LNCaP clone FGC (cell line): ENCODE data around the gene TRMO.

ENCODE experiments used
- DNase-seq: peaks from one replicate; pipeline ENCODE4 v3.0.0-alpha.2; 2011; ENCODE audit warnings: low read depth
- H3K4me3 ChIP-seq: 2 replicates; pipeline ENCODE4 v1.5.1; 2011; ENCODE audit warnings: mild to moderate bottlenecking, low read depth, low read length, control low read depth
- TF ChIP-seq, protein P1 (sequence below): IDR thresholded peaks from 2 replicates; pipeline ENCODE4 v1.5.1; 2012; ENCODE audit warnings: mild to moderate bottlenecking; ENCODE audit not compliant: control insufficient read depth, insufficient read depth; ENCODE audit errors: extremely low read depth

The TRMO gene

DNA sequence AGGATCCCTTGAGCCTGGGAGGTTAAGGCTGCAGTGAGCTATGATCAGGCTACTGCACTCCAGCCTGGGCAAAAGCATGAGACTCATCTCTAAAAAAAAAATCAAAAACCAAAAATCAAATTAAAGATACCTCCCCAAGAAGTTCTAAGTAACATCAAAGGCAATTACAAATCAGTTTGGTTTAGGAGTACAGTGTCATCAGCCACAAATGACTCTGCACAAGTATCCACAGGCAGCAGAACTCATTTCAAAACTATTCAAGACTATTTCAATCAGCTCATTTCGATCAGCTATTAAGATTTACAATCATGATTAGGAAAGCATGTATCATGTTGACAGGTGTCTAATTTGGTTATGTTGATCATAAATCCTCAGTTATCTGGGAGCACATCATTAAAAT is 19.1 kb downstream of the TRMO start:
- DNase-seq, result no peak
- H3K4me3 ChIP-seq, result no peak overlapping the region
- TF ChIP-seq, protein P1, sequence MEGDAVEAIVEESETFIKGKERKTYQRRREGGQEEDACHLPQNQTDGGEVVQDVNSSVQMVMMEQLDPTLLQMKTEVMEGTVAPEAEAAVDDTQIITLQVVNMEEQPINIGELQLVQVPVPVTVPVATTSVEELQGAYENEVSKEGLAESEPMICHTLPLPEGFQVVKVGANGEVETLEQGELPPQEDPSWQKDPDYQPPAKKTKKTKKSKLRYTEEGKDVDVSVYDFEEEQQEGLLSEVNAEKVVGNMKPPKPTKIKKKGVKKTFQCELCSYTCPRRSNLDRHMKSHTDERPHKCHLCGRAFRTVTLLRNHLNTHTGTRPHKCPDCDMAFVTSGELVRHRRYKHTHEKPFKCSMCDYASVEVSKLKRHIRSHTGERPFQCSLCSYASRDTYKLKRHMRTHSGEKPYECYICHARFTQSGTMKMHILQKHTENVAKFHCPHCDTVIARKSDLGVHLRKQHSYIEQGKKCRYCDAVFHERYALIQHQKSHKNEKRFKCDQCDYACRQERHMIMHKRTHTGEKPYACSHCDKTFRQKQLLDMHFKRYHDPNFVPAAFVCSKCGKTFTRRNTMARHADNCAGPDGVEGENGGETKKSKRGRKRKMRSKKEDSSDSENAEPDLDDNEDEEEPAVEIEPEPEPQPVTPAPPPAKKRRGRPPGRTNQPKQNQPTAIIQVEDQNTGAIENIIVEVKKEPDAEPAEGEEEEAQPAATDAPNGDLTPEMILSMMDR, result no peak

DNA sequence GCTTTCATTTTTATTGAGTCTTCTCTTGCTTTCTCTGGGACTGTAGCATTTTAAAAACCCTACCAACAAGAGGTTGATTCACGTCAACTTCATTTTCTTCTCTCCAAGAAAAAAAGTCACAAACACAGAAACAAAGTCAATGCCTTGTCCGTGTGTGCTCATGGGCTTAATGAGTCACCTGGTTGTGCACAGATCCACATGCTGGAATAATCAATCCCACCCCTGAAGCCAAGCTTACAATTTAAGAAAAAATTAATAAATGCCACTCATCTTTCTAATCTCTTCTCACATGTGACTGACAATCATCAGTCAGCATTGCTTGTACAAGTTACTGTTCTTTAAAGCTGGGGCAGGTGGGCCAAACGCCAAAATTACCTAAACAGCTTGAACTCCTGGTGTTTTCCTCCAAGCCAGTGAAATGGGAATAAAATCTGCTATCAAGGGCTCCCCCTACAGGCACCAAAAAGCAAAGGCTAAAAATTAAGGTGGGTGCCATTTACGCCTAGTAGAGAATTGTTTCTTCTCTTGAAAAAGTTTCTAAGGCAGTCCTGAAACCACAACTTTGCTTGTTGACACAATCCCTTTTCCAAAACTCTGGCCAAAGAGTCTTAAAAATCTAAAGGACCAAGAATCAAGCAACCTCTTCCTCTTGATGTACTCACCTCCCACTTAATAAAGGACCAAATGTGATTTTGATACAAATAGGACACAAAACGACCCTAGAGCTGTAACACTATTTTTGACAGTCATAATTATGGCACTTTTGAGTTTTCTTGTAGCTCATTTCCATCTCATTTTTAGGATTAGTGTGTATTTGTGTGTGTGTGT is 21.3 kb downstream of the TRMO start:
- DNase-seq, result peak; percentile 62
- TF ChIP-seq, protein P1, result peak; percentile 80
- no peak overlapping the region for H3K4me3 ChIP-seq

DNA sequence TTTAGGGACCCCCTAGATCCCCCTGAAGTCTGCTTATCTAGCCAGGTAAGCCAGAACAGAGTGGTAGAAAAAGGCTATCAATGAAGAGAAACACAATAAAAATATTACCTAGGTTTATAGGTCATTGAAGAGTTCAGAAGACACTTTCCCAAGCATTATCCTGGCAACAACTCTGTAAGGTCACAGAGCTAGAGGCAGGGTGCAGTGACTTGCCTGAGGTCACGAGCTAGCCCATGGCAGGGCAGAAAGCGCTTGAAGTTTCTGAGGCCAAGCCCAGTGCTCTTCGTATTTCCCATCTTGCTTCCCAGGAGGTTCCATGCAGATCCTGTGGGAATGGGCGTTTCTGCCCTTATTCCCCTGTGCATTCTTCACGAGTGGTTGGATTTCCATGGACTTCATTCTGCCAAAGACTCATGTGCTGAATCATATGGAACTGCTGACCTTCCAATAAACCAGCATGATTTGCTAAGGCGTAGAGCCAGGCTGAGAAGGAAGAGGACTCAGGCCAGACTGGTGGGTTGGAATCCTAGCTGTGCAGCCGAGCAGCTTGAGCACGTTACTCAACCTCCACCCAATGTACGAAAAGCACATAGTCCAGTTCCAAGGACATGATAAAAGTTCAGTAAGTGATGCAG is 22.1 kb downstream of the TRMO start:
- DNase-seq, result no peak
- no peak overlapping the region for H3K4me3 ChIP-seq
- TF ChIP-seq, protein P1, result no peak

DNA sequence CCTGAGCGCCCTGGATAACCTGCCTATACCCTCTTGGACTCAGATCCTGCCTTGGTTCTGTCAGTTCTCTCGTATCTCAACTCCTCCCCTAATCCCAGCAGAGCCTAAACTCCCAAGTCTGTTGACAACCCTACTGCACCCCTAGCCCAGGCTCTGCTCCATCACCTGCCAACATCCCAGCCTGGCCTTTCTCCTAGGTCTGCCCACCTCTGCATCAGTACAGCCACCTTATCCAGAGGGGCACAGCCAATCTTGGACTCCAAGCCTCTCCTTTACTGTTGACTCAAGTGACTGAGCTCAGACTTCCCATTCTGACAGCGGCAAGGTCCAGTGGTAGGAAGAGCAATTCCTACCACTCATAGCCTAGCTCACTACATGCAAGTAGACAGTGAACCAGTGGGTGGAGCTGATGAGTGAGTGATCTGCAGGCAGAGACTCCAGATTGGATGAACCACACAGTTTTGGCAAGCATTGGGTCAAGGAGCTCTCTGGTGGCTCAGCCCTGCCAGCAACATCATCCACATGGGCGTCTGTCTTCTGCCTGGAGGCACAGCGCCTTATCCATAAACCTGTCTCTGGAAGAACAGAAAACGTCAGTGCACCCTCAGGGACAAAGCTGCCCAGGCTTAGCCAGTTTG is 26.5 kb downstream of the TRMO start:
- TF ChIP-seq, protein P1, result 0 out of 2 replicates have a peak, but pooled peaks have one; percentile 13
- DNase-seq, result no peak
- H3K4me3 ChIP-seq, result no peak overlapping the region

DNA sequence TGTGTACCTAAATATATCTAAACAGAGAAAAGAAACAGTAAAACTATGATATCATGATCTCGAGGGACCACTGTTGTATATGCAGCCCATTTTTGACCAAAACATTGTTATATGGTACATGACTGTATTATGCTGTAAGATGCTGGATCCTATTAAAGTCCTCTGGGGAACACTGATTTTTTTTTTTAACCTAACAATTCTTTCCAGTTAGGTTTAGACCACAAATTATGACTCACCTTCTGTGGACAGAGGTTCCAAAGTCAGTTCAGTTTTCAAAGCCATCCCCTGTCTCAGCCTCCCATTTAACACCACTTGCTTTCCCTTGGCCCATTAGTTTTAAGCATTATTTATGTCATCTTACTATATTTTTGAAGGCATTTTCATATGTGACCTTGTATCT is 27.1 kb downstream of the TRMO start:
- DNase-seq, result no peak

DNA sequence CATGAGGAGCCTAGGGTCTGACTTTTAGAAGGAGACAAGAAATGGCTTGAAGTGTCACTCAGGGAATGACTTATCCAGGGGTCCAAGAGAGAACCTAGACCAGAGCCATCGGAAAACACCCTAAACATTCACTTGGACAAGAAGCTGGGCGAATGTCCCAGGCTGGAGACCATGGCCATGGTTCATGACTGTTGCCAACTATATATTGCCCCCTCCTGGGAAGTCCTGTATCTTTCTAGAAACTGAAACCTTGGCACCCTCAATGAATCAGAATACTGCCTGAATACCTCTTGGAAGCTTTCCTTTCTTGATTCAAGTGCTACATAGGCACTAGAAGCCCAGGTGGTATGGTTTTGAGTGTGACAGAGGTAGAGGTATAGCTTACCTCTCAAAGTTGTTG is 29.9 kb downstream of the TRMO start:
- DNase-seq, result no peak
- TF ChIP-seq, protein P1, result no peak
- no peak overlapping the region for H3K4me3 ChIP-seq

More for the DNA sequence above, 27.1 kb downstream of the TRMO start:
- TF ChIP-seq, protein P1, result no peak
- H3K4me3 ChIP-seq, result no peak overlapping the region
